Endothelial cell of umbilical vein (primary cell): Measurements from ENCODE around the gene CPPED1. TPM values are rescaled to one million over a fixed set of nuclear protein-coding genes. Genes with fewer than 3 reads are reported as not detected.

Source experiments
- BruUV-seq: library from RNA; stranded (reverse); fragments of 400-500 nt; replicated peaks from 2 replicates; lab custom pipeline; 2021; lab: Mats Ljungman, UMichigan
- CTCF ChIA-PET: fragments of 300-600, 350-600 bp; sonication (Branson Sonifier 250); formaldehyde crosslinking; loops from one replicate; lab custom pipeline; 2021; ENCODE audit warnings: antibody characterized with exemption, inconsistent platforms; lab: Charles Lee
- POLR2A ChIA-PET: fragments of 300-600, 350-600 bp; sonication (Branson Sonifier 250); formaldehyde crosslinking; loops from one replicate; lab custom pipeline; 2021; ENCODE audit warnings: antibody characterized with exemption, inconsistent platforms; lab: Charles Lee
- DNase-seq: peaks from one replicate; pipeline ENCODE4 v3.0.0-alpha.2; 2011; ENCODE audit warnings: low read depth, low spot score
- FAIRE-seq: peaks from 2 replicates; lab custom pipeline; 2011; peaks lifted over from hg19 to GRCh38; lab: Jason Lieb, UNC
- H2AFZ ChIP-seq: 2 replicates; pipeline ENCODE4 v1.6.0; 2012; ENCODE audit warnings: low read depth, low read length, control low read depth, inconsistent platforms
- H3K27ac ChIP-seq: 2 replicates; pipeline ENCODE4 v1.5.1; 2011; ENCODE audit warnings: low read depth, mild to moderate bottlenecking, control low read depth, low read length, moderate library complexity; ENCODE audit not compliant: insufficient read depth
- H3K27me3 ChIP-seq, 2 experiments: 2 replicates each; pipeline versions ENCODE4 v1.6.0 to v1.6.1; 2011; ENCODE audit warnings: low read length in 2 of 2, mixed read lengths in 1 of 2; ENCODE audit not compliant: control insufficient read depth in 2 of 2, insufficient read depth in 2 of 2
- H3K36me3 ChIP-seq, 2 experiments: 2 replicates in 1 of 2; 3 replicates in 1 of 2; pipeline ENCODE4 v1.5.1; 2011; ENCODE audit warnings: low read length in 2 of 2, mild to moderate bottlenecking in 1 of 2, moderate library complexity in 1 of 2; ENCODE audit not compliant: control insufficient read depth in 2 of 2, insufficient read depth in 2 of 2; ENCODE audit errors: extremely low read depth in 1 of 2
- H3K4me1 ChIP-seq: 3 replicates; pipeline ENCODE4 v1.5.1; 2011; ENCODE audit warnings: mild to moderate bottlenecking, low read length; ENCODE audit not compliant: control insufficient read depth, insufficient read depth; ENCODE audit errors: extremely low read depth
- H3K4me2 ChIP-seq: 2 replicates; pipeline ENCODE4 v1.6.1; 2011; ENCODE audit warnings: low read length, control low read depth, mixed read lengths; ENCODE audit not compliant: insufficient read depth
- H3K4me3 ChIP-seq, 3 experiments: fragments of 200-600 bp in 1 of 3; sonication (generic), shearing (Covaris generic) in 1 of 3; replicated peaks in 1 of 3; 2 replicates each; pipeline ENCODE4 v1.5.1; 2011 to 2016; ENCODE audit warnings: control low read depth in 3 of 3, low read length in 3 of 3, mild to moderate bottlenecking in 2 of 3, inconsistent platforms in 1 of 3, low read depth in 1 of 3, moderate library complexity in 1 of 3; ENCODE audit not compliant: insufficient read depth in 1 of 3
- H3K79me2 ChIP-seq: 2 replicates; pipeline ENCODE4 v1.6.0; 2012; ENCODE audit warnings: low read length, inconsistent platforms; ENCODE audit not compliant: control insufficient read depth, insufficient read depth
- H3K9ac ChIP-seq: replicated peaks from 2 replicates; pipeline ENCODE3; 2011; ENCODE audit warnings: low read length, control low read depth; ENCODE audit not compliant: insufficient read depth; ENCODE audit errors: extremely low read depth
- H3K9me1 ChIP-seq: replicated peaks from 3 replicates; pipeline ENCODE4 v1.6.0; 2011; ENCODE audit warnings: mild to moderate bottlenecking, low read length; ENCODE audit not compliant: control insufficient read depth, insufficient read depth; ENCODE audit errors: extremely low read depth
- H3K9me3 ChIP-seq: replicated peaks from 2 replicates; pipeline ENCODE4 v1.5.1; 2012; ENCODE audit warnings: low read length, inconsistent platforms; ENCODE audit not compliant: control insufficient read depth, insufficient read depth
- H4K20me1 ChIP-seq: replicated peaks from 2 replicates; pipeline ENCODE3; 2011; ENCODE audit warnings: mild to moderate bottlenecking, low read length; ENCODE audit not compliant: control insufficient read depth, insufficient read depth; ENCODE audit errors: extremely low read depth
- CTCF ChIP-seq, 2 donors: IDR thresholded peaks; 1 replicate in 1 of 2; 2 replicates in 1 of 2; pipeline ENCODE4 v1.5.1; 2011; ENCODE audit warnings: low read length in 2 of 2, mild to moderate bottlenecking in 2 of 2, moderate library complexity in 2 of 2, control low read depth in 1 of 2, inconsistent platforms in 1 of 2, low read depth in 1 of 2; ENCODE audit not compliant: insufficient read depth in 1 of 2; ENCODE audit errors: extremely low read depth in 1 of 2
- EZH2 ChIP-seq: IDR thresholded peaks from 2 replicates; pipeline ENCODE4 v1.6.1; 2012; ENCODE audit warnings: borderline replicate concordance, low read depth, mild to moderate bottlenecking, moderate library complexity, low read length, inconsistent platforms; ENCODE audit not compliant: severe bottlenecking
- FOS ChIP-seq: IDR thresholded peaks from 2 replicates; pipeline ENCODE4 v1.6.1; 2011; ENCODE audit warnings: mild to moderate bottlenecking, low read length, moderate library complexity, borderline replicate concordance; ENCODE audit not compliant: insufficient read depth
- GATA2 ChIP-seq: IDR thresholded peaks from 2 replicates; pipeline ENCODE4 v1.7.0; 2011; ENCODE audit warnings: low read depth, mild to moderate bottlenecking, moderate library complexity, mixed read lengths, low read length; ENCODE audit not compliant: insufficient read length, insufficient read depth
- JUN ChIP-seq: IDR thresholded peaks from 2 replicates; pipeline ENCODE4 v1.6.1; 2011; ENCODE audit warnings: borderline replicate concordance, low read depth; ENCODE audit not compliant: insufficient read length, insufficient read depth
- MYC ChIP-seq: IDR thresholded peaks from one replicate; pipeline ENCODE4 v1.6.1; 2011; ENCODE audit warnings: mild to moderate bottlenecking, low read depth, low read length
- POLR2A ChIP-seq: IDR thresholded peaks from 2 replicates; pipeline ENCODE4 v1.6.1; 2012; ENCODE audit warnings: low read depth, mild to moderate bottlenecking, control low read depth, low read length
- POLR2AphosphoS5 ChIP-seq: IDR thresholded peaks from 2 replicates; pipeline ENCODE4 v1.6.1; 2012; ENCODE audit warnings: low read depth, mild to moderate bottlenecking, control low read depth, low read length, moderate library complexity; ENCODE audit not compliant: insufficient read depth
- dilution Hi-C: fragments of 300-500 bp; cut with MboI; formaldehyde crosslinking; loops from one replicate; pipeline ENCODE4 v1.15.0; 2019; ENCODE audit warnings: low sequenced_read_pairs; ENCODE audit not compliant: extremely low pct_ligation_motif_present
- intact Hi-C: fragments of 100-400 bp; cut with micrococcal nuclease; formaldehyde crosslinking; loops from one replicate; pipeline ENCODE4 v1.10.0; 2022
- polyA plus RNA-seq, 4 experiments: library from polyadenylated mRNA; depleted of rRNA in 3 of 4; stranded (reverse) in 3 of 4; unstranded in 1 of 4; fragments of >200 nt; gene quantifications; 2 replicates each; pipeline versions ENCODE4 v1.2.1 to v1.2.3, GENCODE V29; 2011 to 2012; ENCODE audit warnings: missing spikeins in 1 of 4
- total RNA-seq: library from RNA; stranded (reverse); gene quantifications from 2 replicates; pipeline ENCODE4 v1.2.3, GENCODE V29; 2021
- TF ChIP-seq, protein P1 (sequence below): IDR thresholded peaks from 2 replicates; pipeline ENCODE4 v1.6.1; 2011; ENCODE audit not compliant: insufficient read depth, insufficient read length

CPPED1 gene
- total and polyA plus RNA-seq, 2 donors (not counting 3 experiments of a cell fraction or from before 2014, with no cell fraction given) = 27.9 to 59.3 TPM

DNA sequence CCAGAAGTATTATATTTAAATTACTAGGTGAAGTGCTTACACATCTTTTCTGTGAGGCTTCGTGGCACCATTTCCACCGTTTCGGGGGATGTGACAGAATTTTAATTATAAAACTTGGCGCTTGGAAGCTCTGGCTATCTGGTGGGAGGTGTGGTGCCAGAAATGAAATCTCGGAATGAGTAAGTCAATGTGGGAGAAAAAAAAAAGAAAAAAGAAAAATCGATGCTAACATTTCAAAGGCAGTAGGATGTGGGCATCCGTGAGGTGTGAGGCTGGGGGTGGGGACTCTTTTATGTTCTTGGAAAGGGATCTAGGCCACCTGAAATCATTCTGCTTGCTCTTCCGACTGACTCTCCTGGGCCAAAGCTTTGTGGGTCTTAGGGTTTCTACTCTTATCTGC is 21.9 kb downstream of the CPPED1 start:
- no peaks in the 10 kb centered on the region for H3K27me3 ChIP-seq
- no peak overlapping the region for H3K4me2 ChIP-seq
- no peak for FAIRE-seq
- no peaks in the 10 kb centered on the region for H3K9me1 ChIP-seq
- ChIA-PET CTCF (no interaction called here), POLR2A (no interaction called here)
- peaks cover 4 to 6% of the 10 kb centered on the region in 2 experiments for H3K36me3 ChIP-seq
- no peaks in the 10 kb centered on the region for H3K4me1 ChIP-seq
- intact Hi-C loops = no loop called here
- H3K9ac ChIP-seq = no peak overlapping the region
- H3K27ac ChIP-seq = no peak overlapping the region
- H3K9me3 ChIP-seq = no peaks in the 10 kb centered on the region
- TF ChIP-seq CTCF (IDR thresholded peaks at IDR 0.05; ENCODE audit: extremely low read depth in 1 of 2, insufficient read depth in 1 of 2, low read depth in 1 of 2, low read length in 2 of 2) (no peak), MYC (no peak), GATA2 (no peak), FOS (no peak), EZH2 (no peak), POLR2A (no peak), JUN (no peak), POLR2AphosphoS5 (no peak)
- TF ChIP-seq, protein P1, sequence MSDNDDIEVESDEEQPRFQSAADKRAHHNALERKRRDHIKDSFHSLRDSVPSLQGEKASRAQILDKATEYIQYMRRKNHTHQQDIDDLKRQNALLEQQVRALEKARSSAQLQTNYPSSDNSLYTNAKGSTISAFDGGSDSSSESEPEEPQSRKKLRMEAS = no peak
- no peak overlapping the region for H3K4me3 ChIP-seq
- dilution Hi-C loops = no loop called here
- peaks cover 5% of the 10 kb centered on the region for H3K79me2 ChIP-seq
- no peak for DNase-seq
- no TSS peak for BruUV-seq
- no peak overlapping the region for H2AFZ ChIP-seq
- no peaks in the 10 kb centered on the region for H4K20me1 ChIP-seq
